OCI-LY3 (cell line): ENCODE results near the gene PRKAR1A.

ENCODE experiments used
- EZH2phosphoT487 ChIP-seq: fragments of 200-600 bp; shearing (Covaris generic); IDR thresholded peaks from 2 replicates; pipeline ENCODE4 v1.6.1; 2018; ENCODE audit warnings: antibody characterized with exemption, mixed run types, low read depth
- TF ChIP-seq, protein P1 (sequence below): fragments of 200-600, 300-600 bp; sonication (generic); IDR thresholded peaks from 2 replicates; pipeline ENCODE4 v1.5.1; 2014; ENCODE audit warnings: antibody characterized with exemption, low read length, low read depth

GRCh38 chr17:68540981-68541380 is 28.8 kb downstream of the PRKAR1A start:
- TF ChIP-seq, protein P1, sequence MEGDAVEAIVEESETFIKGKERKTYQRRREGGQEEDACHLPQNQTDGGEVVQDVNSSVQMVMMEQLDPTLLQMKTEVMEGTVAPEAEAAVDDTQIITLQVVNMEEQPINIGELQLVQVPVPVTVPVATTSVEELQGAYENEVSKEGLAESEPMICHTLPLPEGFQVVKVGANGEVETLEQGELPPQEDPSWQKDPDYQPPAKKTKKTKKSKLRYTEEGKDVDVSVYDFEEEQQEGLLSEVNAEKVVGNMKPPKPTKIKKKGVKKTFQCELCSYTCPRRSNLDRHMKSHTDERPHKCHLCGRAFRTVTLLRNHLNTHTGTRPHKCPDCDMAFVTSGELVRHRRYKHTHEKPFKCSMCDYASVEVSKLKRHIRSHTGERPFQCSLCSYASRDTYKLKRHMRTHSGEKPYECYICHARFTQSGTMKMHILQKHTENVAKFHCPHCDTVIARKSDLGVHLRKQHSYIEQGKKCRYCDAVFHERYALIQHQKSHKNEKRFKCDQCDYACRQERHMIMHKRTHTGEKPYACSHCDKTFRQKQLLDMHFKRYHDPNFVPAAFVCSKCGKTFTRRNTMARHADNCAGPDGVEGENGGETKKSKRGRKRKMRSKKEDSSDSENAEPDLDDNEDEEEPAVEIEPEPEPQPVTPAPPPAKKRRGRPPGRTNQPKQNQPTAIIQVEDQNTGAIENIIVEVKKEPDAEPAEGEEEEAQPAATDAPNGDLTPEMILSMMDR: no peak
- no peak for TF ChIP-seq EZH2phosphoT487
